ENCODE measurements around the gene KLHL6. TPM values are rescaled to one million over a fixed set of nuclear protein-coding genes. Genes with fewer than 3 reads are reported as not detected.

KLHL6 gene
- total and polyA plus RNA-seq, 4 donors: 0.18 to 6.8 (median 2.9) TPM

- DNase-seq: peak in 1 of 2 donors; percentile 67
- no peak for ATAC-seq (ENCODE audit: low FRiP score)
- Histone ChIP-seq H3K9me3 (ENCODE audit: control insufficient read depth, low read length) (no peaks in the 10 kb centered on the region), H3K27me3 (ENCODE audit: control insufficient read depth in 1 of 2, insufficient read depth in 2 of 2, low read length in 1 of 2) (no peaks in the 10 kb centered on the region), H3K36me3 (ENCODE audit: control insufficient read depth in 1 of 2, insufficient read depth in 2 of 2, low read length in 1 of 2) (no peaks in the 10 kb centered on the region), H3K27ac (ENCODE audit: low read depth in 1 of 2, low read length in 2 of 2) (no peak overlapping the region), H3K4me3 (ENCODE audit: low read length in 2 of 2) (no peak overlapping the region), H3K4me1 (ENCODE audit: control insufficient read depth in 1 of 2, insufficient read depth in 2 of 2, low read length in 2 of 2) (no peaks in the 10 kb centered on the region)
- 83 to 85% methylated on average over 14 of the region's 14 CpGs for WGBS, 2 donors
- intact Hi-C loops (cut with DNase I): no loop called here
These were observed 14.8 kb downstream of the KLHL6 start for GRCh38 chr3:183540501-183541234.

- H3K27ac ChIP-seq (ENCODE audit: low read depth in 1 of 2, low read length in 2 of 2): no peak overlapping the region
- no peaks in the 10 kb centered on the region for H3K4me1 ChIP-seq (ENCODE audit: control insufficient read depth in 1 of 2, insufficient read depth in 2 of 2, low read length in 2 of 2)
- DNase-seq (no peak), ATAC-seq (ENCODE audit: low FRiP score) (no peak)
- H3K27me3 ChIP-seq (ENCODE audit: control insufficient read depth in 1 of 2, insufficient read depth in 2 of 2, low read length in 1 of 2): no peaks in the 10 kb centered on the region
- H3K4me3 ChIP-seq (ENCODE audit: low read length in 2 of 2): no peak overlapping the region
- H3K9me3 ChIP-seq (ENCODE audit: control insufficient read depth, low read length): no peaks in the 10 kb centered on the region
- H3K36me3 ChIP-seq (ENCODE audit: control insufficient read depth in 1 of 2, insufficient read depth in 2 of 2, low read length in 1 of 2): no peaks in the 10 kb centered on the region
- WGBS, 2 donors: 73 to 75% methylated on average over 3 of the region's 3 CpGs
- intact Hi-C loops (cut with DNase I): no loop called here
These were observed 15.7 kb downstream of the KLHL6 start for GRCh38 chr3:183539811-183540210.

GRCh38 chr3:183538486-183538885 lies 17.0 kb downstream of the KLHL6 start:
- Histone ChIP-seq H3K27me3 (ENCODE audit: control insufficient read depth in 1 of 2, insufficient read depth in 2 of 2, low read length in 1 of 2) (no peaks in the 10 kb centered on the region), H3K27ac (ENCODE audit: low read depth in 1 of 2, low read length in 2 of 2) (no peak overlapping the region), H3K4me1 (ENCODE audit: control insufficient read depth in 1 of 2, insufficient read depth in 2 of 2, low read length in 2 of 2) (no peaks in the 10 kb centered on the region), H3K9me3 (ENCODE audit: control insufficient read depth, low read length) (no peaks in the 10 kb centered on the region), H3K4me3 (ENCODE audit: low read length in 2 of 2) (no peak overlapping the region), H3K36me3 (ENCODE audit: control insufficient read depth in 1 of 2, insufficient read depth in 2 of 2, low read length in 1 of 2) (no peaks in the 10 kb centered on the region)
- ATAC-seq (ENCODE audit: low FRiP score): no peak
- DNase-seq: no peak
- 98% methylated on average over 1 of the region's 1 CpG for WGBS, 2 donors
- intact Hi-C loops (cut with DNase I): no loop called here

- DNase-seq (peak in 1 of 2 donors; percentile 78), ATAC-seq (ENCODE audit: low FRiP score) (no peak)
- Histone ChIP-seq H3K27me3 (ENCODE audit: control insufficient read depth in 1 of 2, insufficient read depth in 2 of 2, low read length in 1 of 2) (no peaks in the 10 kb centered on the region), H3K4me3 (ENCODE audit: low read length in 2 of 2) (no peak overlapping the region), H3K27ac (ENCODE audit: low read depth in 1 of 2, low read length in 2 of 2) (no peak overlapping the region), H3K9me3 (ENCODE audit: control insufficient read depth, low read length) (no peaks in the 10 kb centered on the region), H3K4me1 (ENCODE audit: control insufficient read depth in 1 of 2, insufficient read depth in 2 of 2, low read length in 2 of 2) (no peaks in the 10 kb centered on the region), H3K36me3 (ENCODE audit: control insufficient read depth in 1 of 2, insufficient read depth in 2 of 2, low read length in 1 of 2) (no peaks in the 10 kb centered on the region)
- 79 to 80% methylated on average over 4 of the region's 4 CpGs for WGBS, 2 donors
- intact Hi-C loops (cut with DNase I): no loop called here
These were observed 18.2 kb downstream of the KLHL6 start for GRCh38 chr3:183537295-183537730.

- 92% methylated on average over 9 of the region's 9 CpGs for WGBS, 2 donors
- no peak overlapping the region for H3K27ac ChIP-seq (ENCODE audit: low read depth in 1 of 2, low read length in 2 of 2)
- H3K9me3 ChIP-seq (ENCODE audit: control insufficient read depth, low read length): no peaks in the 10 kb centered on the region
- intact Hi-C loops (cut with DNase I): no loop called here
- no peak for ATAC-seq (ENCODE audit: low FRiP score)
- H3K4me1 ChIP-seq (ENCODE audit: control insufficient read depth in 1 of 2, insufficient read depth in 2 of 2, low read length in 2 of 2): no peaks in the 10 kb centered on the region
- no peak for DNase-seq
- H3K4me3 ChIP-seq (ENCODE audit: low read length in 2 of 2): no peak overlapping the region
- no peaks in the 10 kb centered on the region for H3K27me3 ChIP-seq (ENCODE audit: control insufficient read depth in 1 of 2, insufficient read depth in 2 of 2, low read length in 1 of 2)
- H3K36me3 ChIP-seq (ENCODE audit: control insufficient read depth in 1 of 2, insufficient read depth in 2 of 2, low read length in 1 of 2): no peaks in the 10 kb centered on the region
These were observed 19.1 kb downstream of the KLHL6 start for GRCh38 chr3:183536238-183536880.

- H3K36me3 ChIP-seq (ENCODE audit: control insufficient read depth in 1 of 2, insufficient read depth in 2 of 2, low read length in 1 of 2): no peaks in the 10 kb centered on the region
- WGBS, 2 donors: 90 to 92% methylated on average over 4 of the region's 4 CpGs
- no peak overlapping the region for H3K4me3 ChIP-seq (ENCODE audit: low read length in 2 of 2)
- H3K27ac ChIP-seq (ENCODE audit: low read depth in 1 of 2, low read length in 2 of 2): no peak overlapping the region
- ATAC-seq (ENCODE audit: low FRiP score) (no peak), DNase-seq (no peak)
- intact Hi-C loops (cut with DNase I): no loop called here
- no peaks in the 10 kb centered on the region for H3K27me3 ChIP-seq (ENCODE audit: control insufficient read depth in 1 of 2, insufficient read depth in 2 of 2, low read length in 1 of 2)
- no peaks in the 10 kb centered on the region for H3K9me3 ChIP-seq (ENCODE audit: control insufficient read depth, low read length)
- no peaks in the 10 kb centered on the region for H3K4me1 ChIP-seq (ENCODE audit: control insufficient read depth in 1 of 2, insufficient read depth in 2 of 2, low read length in 2 of 2)
These were observed 21.3 kb downstream of the KLHL6 start for GRCh38 chr3:183534249-183534648.

- Histone ChIP-seq H3K9me3 (ENCODE audit: control insufficient read depth, low read length) (no peaks in the 10 kb centered on the region), H3K4me3 (ENCODE audit: low read length in 2 of 2) (no peak overlapping the region), H3K27ac (ENCODE audit: low read depth in 1 of 2, low read length in 2 of 2) (no peak overlapping the region), H3K27me3 (ENCODE audit: control insufficient read depth in 1 of 2, insufficient read depth in 2 of 2, low read length in 1 of 2) (no peaks in the 10 kb centered on the region), H3K36me3 (ENCODE audit: control insufficient read depth in 1 of 2, insufficient read depth in 2 of 2, low read length in 1 of 2) (no peaks in the 10 kb centered on the region), H3K4me1 (ENCODE audit: control insufficient read depth in 1 of 2, insufficient read depth in 2 of 2, low read length in 2 of 2) (no peaks in the 10 kb centered on the region)
- DNase-seq (no peak), ATAC-seq (ENCODE audit: low FRiP score) (no peak)
- 44 to 57% methylated on average over 10 of the region's 10 CpGs for WGBS, 2 donors
- intact Hi-C loops (cut with DNase I): no loop called here
These were observed 21.9 kb downstream of the KLHL6 start for GRCh38 chr3:183533412-183534132.

- WGBS, 2 donors: 58 to 63% methylated on average over 6 of the region's 6 CpGs
- H3K36me3 ChIP-seq (ENCODE audit: control insufficient read depth in 1 of 2, insufficient read depth in 2 of 2, low read length in 1 of 2): no peaks in the 10 kb centered on the region
- no peak overlapping the region for H3K4me3 ChIP-seq (ENCODE audit: low read length in 2 of 2)
- H3K9me3 ChIP-seq (ENCODE audit: control insufficient read depth, low read length): no peaks in the 10 kb centered on the region
- H3K27ac ChIP-seq (ENCODE audit: low read depth in 1 of 2, low read length in 2 of 2): no peak overlapping the region
- H3K4me1 ChIP-seq (ENCODE audit: control insufficient read depth in 1 of 2, insufficient read depth in 2 of 2, low read length in 2 of 2): no peaks in the 10 kb centered on the region
- no peak for DNase-seq
- no peaks in the 10 kb centered on the region for H3K27me3 ChIP-seq (ENCODE audit: control insufficient read depth in 1 of 2, insufficient read depth in 2 of 2, low read length in 1 of 2)
- no peak for ATAC-seq (ENCODE audit: low FRiP score)
- intact Hi-C loops (cut with DNase I): no loop called here
These were observed 22.7 kb downstream of the KLHL6 start for GRCh38 chr3:183532620-183533411.

Measured in aorta (tissue), 5 donors.